Osteoblast (primary cell): ENCODE measurements around the gene CAV1. TPM values are rescaled to one million over a fixed set of nuclear protein-coding genes. Genes with fewer than 3 reads are reported as not detected.

ENCODE experiments used
- DNase-seq: peaks from one replicate; pipeline ENCODE4 v3.0.0; 2011; ENCODE audit warnings: low spot score, mixed read lengths; ENCODE audit not compliant: insufficient read length; ENCODE audit errors: missing footprints
- H2AFZ ChIP-seq: 2 replicates; pipeline ENCODE4 v1.6.0; 2011; ENCODE audit warnings: mild to moderate bottlenecking, low read length
- H3K27ac ChIP-seq: 2 replicates; pipeline ENCODE4 v1.5.1; 2011; ENCODE audit warnings: mild to moderate bottlenecking, low read depth, low read length, moderate library complexity
- H3K27me3 ChIP-seq: 2 replicates; pipeline ENCODE4 v1.6.0; 2012; ENCODE audit warnings: mild to moderate bottlenecking, control low read depth, inconsistent platforms, low read length, moderate library complexity; ENCODE audit not compliant: insufficient read depth
- H3K36me3 ChIP-seq: 2 replicates; pipeline ENCODE4 v1.5.1; 2011; ENCODE audit warnings: mild to moderate bottlenecking, low read length, control low read depth, moderate library complexity; ENCODE audit not compliant: insufficient read depth
- H3K4me1 ChIP-seq: 2 replicates; pipeline ENCODE4 v1.5.1; 2011; ENCODE audit warnings: mild to moderate bottlenecking, low read length, control low read depth, moderate library complexity; ENCODE audit not compliant: insufficient read depth
- H3K4me2 ChIP-seq: 2 replicates; pipeline ENCODE4 v1.6.0; 2011; ENCODE audit warnings: mild to moderate bottlenecking, low read length; ENCODE audit not compliant: insufficient read depth
- H3K4me3 ChIP-seq: fragments of 200-600 bp; sonication (generic); 3 replicates; pipeline ENCODE4 v1.5.1; 2012; ENCODE audit warnings: mild to moderate bottlenecking, low read length, inconsistent platforms; ENCODE audit not compliant: insufficient read depth
- H3K79me2 ChIP-seq: 2 replicates; pipeline ENCODE4 v1.6.0; 2012; ENCODE audit warnings: mild to moderate bottlenecking, low read length, control low read depth, inconsistent platforms; ENCODE audit not compliant: insufficient read depth
- H3K9me3 ChIP-seq: 2 replicates; pipeline ENCODE4 v1.5.1; 2011; ENCODE audit warnings: low read depth, low read length, control low read depth
- H4K20me1 ChIP-seq: 2 replicates; pipeline ENCODE4 v1.6.0; 2012; ENCODE audit warnings: mild to moderate bottlenecking, low read length, control low read depth; ENCODE audit not compliant: insufficient read depth
- CTCF ChIP-seq: IDR thresholded peaks from 2 replicates; pipeline ENCODE4 v1.5.1; 2011; ENCODE audit warnings: mild to moderate bottlenecking, low read depth, low read length, moderate library complexity; ENCODE audit errors: extremely low read depth
- total RNA-seq: library from RNA; depleted of rRNA; stranded (reverse); fragments of >200 nt; gene quantifications from 2 replicates; pipeline ENCODE4 v1.2.3, GENCODE V29; 2012

The CAV1 gene
- total RNA-seq, 1 donor = 337 TPM

GRCh38 chr7:116569737-116570136 is 44.9 kb downstream of the CAV1 start:
- no peaks in the 10 kb centered on the region for H3K9me3 ChIP-seq
- no peaks in the 10 kb centered on the region for H3K27me3 ChIP-seq
- no peaks in the 10 kb centered on the region for H4K20me1 ChIP-seq
- DNase-seq = peak; percentile 34
- no peak for TF ChIP-seq CTCF
- peak overlapping the region; percentile 81 for H3K27ac ChIP-seq
- H2AFZ ChIP-seq = no peak overlapping the region
- H3K4me3 ChIP-seq = no peak overlapping the region
- H3K36me3 ChIP-seq = no peaks in the 10 kb centered on the region
- peaks cover 65% of the 10 kb centered on the region for H3K4me1 ChIP-seq
- H3K4me2 ChIP-seq = peak overlapping the region; percentile 50
- no peaks in the 10 kb centered on the region for H3K79me2 ChIP-seq

GRCh38 chr7:116570306-116570705 is 45.5 kb downstream of the CAV1 start:
- Histone ChIP-seq H3K79me2 (no peaks in the 10 kb centered on the region), H3K9me3 (no peaks in the 10 kb centered on the region), H3K4me1 (peaks cover 67% of the 10 kb centered on the region), H3K27me3 (no peaks in the 10 kb centered on the region), H3K27ac (peak overlapping the region; percentile 81), H3K4me3 (no peak overlapping the region), H2AFZ (no peak overlapping the region), H3K36me3 (no peaks in the 10 kb centered on the region), H3K4me2 (peak overlapping the region; percentile 50), H4K20me1 (no peaks in the 10 kb centered on the region)
- no peak for TF ChIP-seq CTCF
- DNase-seq = no peak

- no peak for DNase-seq
- Histone ChIP-seq H3K4me2 (peak overlapping the region; percentile 50), H3K4me1 (peaks cover 60% of the 10 kb centered on the region), H3K79me2 (no peaks in the 10 kb centered on the region), H2AFZ (no peak overlapping the region), H3K4me3 (no peak overlapping the region), H3K36me3 (no peaks in the 10 kb centered on the region), H3K9me3 (no peaks in the 10 kb centered on the region), H3K27me3 (no peaks in the 10 kb centered on the region), H3K27ac (peak overlapping the region; percentile 81), H4K20me1 (no peaks in the 10 kb centered on the region)
- TF ChIP-seq CTCF = no peak
These were observed 46.2 kb downstream of the CAV1 start for GRCh38 chr7:116571037-116571436.

GRCh38 chr7:116571552-116571951 is 46.7 kb downstream of the CAV1 start:
- Histone ChIP-seq H3K36me3 (no peaks in the 10 kb centered on the region), H2AFZ (no peak overlapping the region), H3K27me3 (no peaks in the 10 kb centered on the region), H3K4me2 (peak overlapping the region; percentile 40), H3K4me3 (no peak overlapping the region), H3K4me1 (peaks cover 61% of the 10 kb centered on the region), H3K79me2 (no peaks in the 10 kb centered on the region), H3K27ac (peak overlapping the region; percentile 81), H3K9me3 (no peaks in the 10 kb centered on the region), H4K20me1 (no peaks in the 10 kb centered on the region)
- no peak for DNase-seq
- TF ChIP-seq CTCF = no peak
